Osteoblast (primary cell): Measurements from ENCODE around the gene ADCY9. TPM values are rescaled to one million over a fixed set of nuclear protein-coding genes. Genes with fewer than 3 reads are reported as not detected.
"Not testable (repeated sequence)": the region's sequence is repeated elsewhere in the genome, so short reads cannot be mapped to it uniquely, and the experiment has no call there.

Experiments
- DNase-seq: peaks from one replicate; pipeline ENCODE4 v3.0.0; 2011; ENCODE audit warnings: low spot score, mixed read lengths; ENCODE audit not compliant: insufficient read length; ENCODE audit errors: missing footprints
- H2AFZ ChIP-seq: 2 replicates; pipeline ENCODE4 v1.6.0; 2011; ENCODE audit warnings: mild to moderate bottlenecking, low read length
- H3K27ac ChIP-seq: 2 replicates; pipeline ENCODE4 v1.5.1; 2011; ENCODE audit warnings: mild to moderate bottlenecking, low read depth, low read length, moderate library complexity
- H3K27me3 ChIP-seq: 2 replicates; pipeline ENCODE4 v1.6.0; 2012; ENCODE audit warnings: mild to moderate bottlenecking, control low read depth, inconsistent platforms, low read length, moderate library complexity; ENCODE audit not compliant: insufficient read depth
- H3K36me3 ChIP-seq: 2 replicates; pipeline ENCODE4 v1.5.1; 2011; ENCODE audit warnings: mild to moderate bottlenecking, low read length, control low read depth, moderate library complexity; ENCODE audit not compliant: insufficient read depth
- H3K4me1 ChIP-seq: 2 replicates; pipeline ENCODE4 v1.5.1; 2011; ENCODE audit warnings: mild to moderate bottlenecking, low read length, control low read depth, moderate library complexity; ENCODE audit not compliant: insufficient read depth
- H3K4me2 ChIP-seq: 2 replicates; pipeline ENCODE4 v1.6.0; 2011; ENCODE audit warnings: mild to moderate bottlenecking, low read length; ENCODE audit not compliant: insufficient read depth
- H3K4me3 ChIP-seq: fragments of 200-600 bp; sonication (generic); 3 replicates; pipeline ENCODE4 v1.5.1; 2012; ENCODE audit warnings: mild to moderate bottlenecking, low read length, inconsistent platforms; ENCODE audit not compliant: insufficient read depth
- H3K79me2 ChIP-seq: 2 replicates; pipeline ENCODE4 v1.6.0; 2012; ENCODE audit warnings: mild to moderate bottlenecking, low read length, control low read depth, inconsistent platforms; ENCODE audit not compliant: insufficient read depth
- H3K9me3 ChIP-seq: 2 replicates; pipeline ENCODE4 v1.5.1; 2011; ENCODE audit warnings: low read depth, low read length, control low read depth
- H4K20me1 ChIP-seq: 2 replicates; pipeline ENCODE4 v1.6.0; 2012; ENCODE audit warnings: mild to moderate bottlenecking, low read length, control low read depth; ENCODE audit not compliant: insufficient read depth
- total RNA-seq: library from RNA; depleted of rRNA; stranded (reverse); fragments of >200 nt; gene quantifications from 2 replicates; pipeline ENCODE4 v1.2.3, GENCODE V29; 2012
- TF ChIP-seq, protein P1 (sequence below): IDR thresholded peaks from 2 replicates; pipeline ENCODE4 v1.5.1; 2011; ENCODE audit warnings: mild to moderate bottlenecking, low read depth, low read length, moderate library complexity; ENCODE audit errors: extremely low read depth

The ADCY9 gene
- total RNA-seq, 1 donor = 29.3 TPM

DNA sequence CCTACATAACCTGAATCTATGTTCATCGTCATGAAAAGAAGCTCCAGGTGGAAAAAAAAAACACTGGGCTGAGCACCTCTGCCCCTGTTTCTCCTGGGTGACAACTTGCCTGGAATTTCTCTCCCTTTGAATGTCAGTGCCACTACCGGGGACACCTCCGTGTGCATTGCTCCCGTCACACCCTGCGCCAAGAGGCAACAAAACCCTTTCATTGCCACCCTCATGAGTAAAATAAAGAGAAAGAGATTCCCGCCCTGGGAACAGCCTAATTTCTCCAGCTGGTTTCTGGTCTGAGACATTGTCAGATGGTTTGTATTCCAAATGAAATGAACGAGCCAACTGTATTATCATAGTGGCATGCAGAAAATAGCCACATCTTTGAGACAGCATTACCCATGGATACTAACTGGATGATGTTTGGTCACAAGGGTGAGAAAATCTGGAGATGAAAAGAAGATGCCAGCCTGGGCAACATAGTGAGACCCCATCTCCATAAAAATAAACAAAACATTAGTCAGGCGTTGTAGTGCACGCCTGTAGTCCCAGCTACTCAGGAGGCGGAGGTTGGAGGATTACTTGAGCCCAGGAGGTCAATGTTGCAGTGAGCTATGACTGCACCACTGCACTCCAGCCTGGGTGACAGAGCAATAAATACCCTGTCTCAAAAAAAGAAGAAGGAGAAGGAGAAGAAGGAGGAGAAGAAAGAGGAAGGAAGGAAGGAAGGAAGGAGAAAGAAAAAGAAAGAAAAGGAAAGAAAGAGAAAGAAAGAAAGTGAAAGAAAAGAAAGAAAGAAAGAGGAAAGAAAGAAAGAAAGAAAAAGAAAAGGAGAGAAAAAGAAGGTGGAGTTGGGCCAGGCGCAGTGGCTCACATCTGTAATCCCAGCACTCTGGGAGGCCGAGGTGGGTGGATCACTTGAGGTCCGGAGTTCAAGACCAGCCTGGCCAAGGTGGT, 42.2 kb upstream of the ADCY9 start:
- H3K9me3 ChIP-seq = no peaks in the 10 kb centered on the region
- TF ChIP-seq, protein P1, sequence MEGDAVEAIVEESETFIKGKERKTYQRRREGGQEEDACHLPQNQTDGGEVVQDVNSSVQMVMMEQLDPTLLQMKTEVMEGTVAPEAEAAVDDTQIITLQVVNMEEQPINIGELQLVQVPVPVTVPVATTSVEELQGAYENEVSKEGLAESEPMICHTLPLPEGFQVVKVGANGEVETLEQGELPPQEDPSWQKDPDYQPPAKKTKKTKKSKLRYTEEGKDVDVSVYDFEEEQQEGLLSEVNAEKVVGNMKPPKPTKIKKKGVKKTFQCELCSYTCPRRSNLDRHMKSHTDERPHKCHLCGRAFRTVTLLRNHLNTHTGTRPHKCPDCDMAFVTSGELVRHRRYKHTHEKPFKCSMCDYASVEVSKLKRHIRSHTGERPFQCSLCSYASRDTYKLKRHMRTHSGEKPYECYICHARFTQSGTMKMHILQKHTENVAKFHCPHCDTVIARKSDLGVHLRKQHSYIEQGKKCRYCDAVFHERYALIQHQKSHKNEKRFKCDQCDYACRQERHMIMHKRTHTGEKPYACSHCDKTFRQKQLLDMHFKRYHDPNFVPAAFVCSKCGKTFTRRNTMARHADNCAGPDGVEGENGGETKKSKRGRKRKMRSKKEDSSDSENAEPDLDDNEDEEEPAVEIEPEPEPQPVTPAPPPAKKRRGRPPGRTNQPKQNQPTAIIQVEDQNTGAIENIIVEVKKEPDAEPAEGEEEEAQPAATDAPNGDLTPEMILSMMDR = no peak
- peak; percentile 19 for DNase-seq
- no peaks in the 10 kb centered on the region for H3K4me1 ChIP-seq
- H2AFZ ChIP-seq = no peak overlapping the region
- no peaks in the 10 kb centered on the region for H4K20me1 ChIP-seq
- no peaks in the 10 kb centered on the region for H3K79me2 ChIP-seq
- no peak overlapping the region for H3K27ac ChIP-seq
- no peaks in the 10 kb centered on the region for H3K36me3 ChIP-seq
- H3K4me2 ChIP-seq = no peak overlapping the region
- H3K4me3 ChIP-seq = no peak overlapping the region
- H3K27me3 ChIP-seq = peaks cover 7% of the 10 kb centered on the region

DNA sequence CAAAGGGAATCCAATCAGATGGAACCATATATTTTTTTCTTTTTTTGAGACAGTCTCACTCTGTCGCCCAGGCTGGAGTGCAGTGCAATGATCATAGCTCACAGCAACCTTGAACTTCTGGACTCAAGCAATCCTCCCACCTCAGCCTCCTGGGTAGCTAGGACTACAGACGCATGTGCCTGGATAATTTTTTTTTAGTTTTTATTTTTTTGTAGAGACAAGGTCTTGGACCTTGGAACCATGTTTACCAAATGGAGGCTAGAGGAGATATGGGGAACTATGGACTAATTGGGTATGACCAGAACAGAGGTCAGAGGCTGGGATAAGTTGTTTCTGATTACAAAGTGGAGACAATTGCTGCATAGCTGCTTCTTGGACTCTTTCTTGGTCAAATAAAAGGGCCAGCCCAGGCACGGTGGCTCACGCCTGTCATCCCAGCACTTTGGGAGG, 41.2 kb upstream of the ADCY9 start:
- no peak overlapping the region for H3K27ac ChIP-seq
- TF ChIP-seq, protein P1 = no peak

DNA sequence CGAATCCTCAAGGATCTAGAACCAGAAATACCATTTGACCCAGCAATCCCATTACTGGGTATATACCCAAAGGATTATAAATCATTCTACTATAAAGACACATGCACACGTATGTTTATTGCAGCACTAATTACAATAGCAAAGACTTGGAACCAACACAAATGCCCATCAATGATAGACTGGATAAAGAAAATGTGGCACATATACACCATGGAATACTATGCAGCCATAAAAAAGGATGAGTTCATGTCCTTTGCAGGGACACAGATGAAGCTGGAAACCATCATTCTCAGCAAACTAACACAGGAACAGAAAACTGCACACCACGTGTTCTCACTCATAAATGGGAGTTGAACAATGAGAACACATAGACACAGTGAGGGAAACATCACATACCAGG, 40.3 kb upstream of the ADCY9 start:
- not testable (repeated sequence) for H4K20me1 ChIP-seq, H3K4me1 ChIP-seq, H3K27ac ChIP-seq, H3K36me3 ChIP-seq, DNase-seq, H3K4me3 ChIP-seq, H3K4me2 ChIP-seq, H3K27me3 ChIP-seq, H3K79me2 ChIP-seq, H2AFZ ChIP-seq, H3K9me3 ChIP-seq

More for the DNA sequence above, 41.2 kb upstream of the ADCY9 start:
- no peaks in the 10 kb centered on the region for H3K4me1 ChIP-seq
- H2AFZ ChIP-seq = no peak overlapping the region
- H3K9me3 ChIP-seq = no peaks in the 10 kb centered on the region
- no peak overlapping the region for H3K4me3 ChIP-seq
- peaks cover 7% of the 10 kb centered on the region for H3K27me3 ChIP-seq
- H3K36me3 ChIP-seq = no peaks in the 10 kb centered on the region
- no peaks in the 10 kb centered on the region for H3K79me2 ChIP-seq
- DNase-seq = no peak
- H3K4me2 ChIP-seq = no peak overlapping the region
- H4K20me1 ChIP-seq = no peaks in the 10 kb centered on the region

DNA sequence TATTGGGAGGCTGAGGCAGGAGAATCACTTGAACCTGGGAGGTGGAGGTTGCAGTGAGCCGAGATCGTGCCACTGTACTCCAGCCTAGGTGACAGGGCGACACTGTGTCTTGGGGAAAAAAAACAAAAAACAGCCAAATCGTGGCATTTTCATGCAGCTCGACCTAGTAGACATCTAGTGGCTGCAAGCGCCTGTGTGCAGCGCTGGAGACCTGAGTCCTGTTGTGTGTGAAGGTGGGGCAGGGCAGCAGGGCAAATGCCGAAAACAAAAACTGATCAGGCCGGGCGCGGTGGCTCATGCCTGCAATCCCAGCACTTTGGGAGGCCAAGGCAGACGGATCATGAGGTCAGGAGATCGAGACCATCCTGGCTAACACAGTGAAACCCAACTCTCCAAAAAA, 37.1 kb upstream of the ADCY9 start:
- H3K27ac ChIP-seq, H3K79me2 ChIP-seq, H3K4me1 ChIP-seq, H3K36me3 ChIP-seq, H4K20me1 ChIP-seq, DNase-seq, H3K27me3 ChIP-seq, H3K9me3 ChIP-seq, H3K4me2 ChIP-seq, H3K4me3 ChIP-seq, H2AFZ ChIP-seq: not testable (repeated sequence)

DNA sequence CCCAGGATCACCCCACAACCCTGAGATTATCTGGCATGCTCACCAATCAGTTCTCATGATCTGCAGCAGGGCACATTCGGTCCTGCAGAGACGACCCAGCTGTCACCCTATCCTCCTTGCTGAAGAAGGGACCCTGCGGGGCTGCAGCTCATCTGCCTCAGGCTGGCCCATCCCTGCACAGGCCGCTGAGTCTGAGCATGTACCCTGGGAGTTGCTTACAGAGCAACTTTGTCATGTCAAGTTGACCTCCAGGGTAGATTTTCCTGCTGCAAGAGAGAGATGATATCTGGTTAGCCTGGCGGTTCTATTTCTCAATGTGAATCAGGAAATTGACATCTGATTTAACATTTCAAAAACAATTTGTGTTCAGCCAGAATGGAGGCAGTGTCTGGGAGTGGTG, 36.0 kb upstream of the ADCY9 start:
- no peak overlapping the region for H3K4me2 ChIP-seq
- H2AFZ ChIP-seq = peak overlapping the region; percentile 5
- H3K79me2 ChIP-seq = no peaks in the 10 kb centered on the region
- H3K27me3 ChIP-seq = peaks cover 4% of the 10 kb centered on the region
- H3K36me3 ChIP-seq = no peaks in the 10 kb centered on the region
- no peak overlapping the region for H3K27ac ChIP-seq
- DNase-seq = peak; percentile 51
- no peak overlapping the region for H3K4me3 ChIP-seq
- no peaks in the 10 kb centered on the region for H3K4me1 ChIP-seq
- H4K20me1 ChIP-seq = no peaks in the 10 kb centered on the region
- no peaks in the 10 kb centered on the region for H3K9me3 ChIP-seq
- TF ChIP-seq, protein P1 = no peak
